NCI-H146 (cell line): ENCODE measurements around the gene CYB5RL.
"Not testable (repeated sequence)": the region's sequence is repeated elsewhere in the genome, so short reads cannot be mapped to it uniquely, and the experiment has no call there.

Experiments used
- DNase-seq: peaks from one replicate; lab custom pipeline; 2025; lab: John Stamatoyannopoulos, UW

CYB5RL gene

DNA sequence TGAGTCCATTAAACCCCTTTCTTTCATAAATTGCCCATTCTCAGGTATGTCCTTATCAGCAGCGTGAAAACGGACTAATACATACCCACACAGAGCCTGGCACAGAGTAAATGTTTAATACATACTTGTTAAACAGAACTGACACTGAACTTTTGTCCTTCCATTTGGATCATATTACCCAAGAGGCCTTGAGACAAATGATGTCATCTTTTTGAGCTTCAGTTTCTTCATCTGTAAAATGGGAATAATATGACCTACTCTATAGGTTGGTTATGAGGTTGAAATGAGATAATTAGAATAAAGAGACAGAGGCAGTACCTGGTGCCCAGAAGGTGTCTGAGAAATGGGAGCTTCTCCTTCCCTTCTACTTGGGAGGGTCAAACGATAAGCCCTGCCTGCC, 13.8 kb downstream of the CYB5RL start:
- DNase-seq = no peak

DNA sequence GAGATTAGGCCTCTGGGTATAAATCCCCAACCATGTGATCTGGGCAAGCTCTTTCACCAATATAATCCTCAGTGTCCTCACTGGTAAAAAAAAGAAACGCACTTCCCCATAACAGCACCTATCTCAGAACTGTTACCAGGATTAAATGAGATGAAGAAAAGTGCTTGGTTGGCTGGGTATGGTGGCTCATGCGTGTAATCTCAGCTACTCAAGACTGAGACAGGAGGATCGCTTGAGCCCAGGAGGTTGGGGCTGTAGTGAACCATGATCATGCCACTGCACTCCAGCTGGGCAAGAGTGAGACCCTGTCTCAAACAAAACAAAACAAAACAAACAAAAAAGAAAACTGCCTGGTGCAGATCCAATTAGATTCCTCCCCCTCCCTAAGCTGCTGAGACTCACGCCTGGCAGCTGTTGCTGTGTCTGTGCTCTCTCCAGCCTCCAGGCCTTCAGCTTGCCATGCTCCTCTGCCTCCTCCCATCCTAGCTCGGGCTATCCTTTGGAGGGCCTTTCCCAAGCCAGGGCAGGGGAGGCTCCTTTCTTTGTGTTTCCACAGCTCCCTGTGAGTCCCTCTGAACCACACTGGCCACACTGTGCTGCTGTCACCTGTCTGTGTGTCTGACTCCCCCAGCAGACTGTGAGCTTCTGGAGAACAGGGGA, 19.0 kb downstream of the CYB5RL start:
- DNase-seq = peak; percentile 23

DNA sequence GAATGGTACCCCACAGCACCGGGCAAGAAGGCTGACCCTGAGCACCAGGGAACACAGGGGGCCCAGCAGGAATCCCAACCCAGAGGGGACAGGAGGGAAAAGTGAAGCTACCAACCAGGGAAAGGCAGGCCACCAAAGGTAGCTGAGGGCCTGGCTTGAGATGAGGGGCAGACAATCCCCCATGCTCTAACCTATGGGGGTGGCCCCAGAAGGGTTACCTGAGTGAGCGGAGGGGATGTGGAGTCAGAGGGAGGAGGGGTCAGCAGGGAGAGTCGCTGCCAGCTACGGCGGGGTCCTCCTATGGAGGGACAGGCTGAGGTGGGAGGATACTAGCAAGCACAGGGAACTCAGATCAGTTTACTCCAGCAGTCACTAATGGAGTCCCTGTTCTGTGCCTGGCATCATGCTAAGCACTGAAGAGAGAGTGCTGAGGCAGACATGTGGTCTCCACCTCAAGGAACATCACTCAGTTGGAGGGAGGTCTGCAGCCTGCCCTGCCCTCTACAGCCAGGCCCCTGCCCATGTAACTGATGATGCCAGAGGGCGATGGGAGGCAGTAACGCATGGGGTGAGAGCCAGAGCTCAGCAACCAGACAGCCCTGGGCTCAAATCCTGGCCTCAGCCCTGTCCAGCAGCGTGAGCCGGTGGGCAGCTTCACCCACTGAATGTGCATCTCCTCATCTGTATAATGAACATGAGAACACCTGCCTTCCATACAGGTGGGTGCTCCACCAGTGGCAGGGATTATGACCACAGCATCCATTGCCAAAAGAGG, 21.3 kb downstream of the CYB5RL start:
- no peak for DNase-seq

DNA sequence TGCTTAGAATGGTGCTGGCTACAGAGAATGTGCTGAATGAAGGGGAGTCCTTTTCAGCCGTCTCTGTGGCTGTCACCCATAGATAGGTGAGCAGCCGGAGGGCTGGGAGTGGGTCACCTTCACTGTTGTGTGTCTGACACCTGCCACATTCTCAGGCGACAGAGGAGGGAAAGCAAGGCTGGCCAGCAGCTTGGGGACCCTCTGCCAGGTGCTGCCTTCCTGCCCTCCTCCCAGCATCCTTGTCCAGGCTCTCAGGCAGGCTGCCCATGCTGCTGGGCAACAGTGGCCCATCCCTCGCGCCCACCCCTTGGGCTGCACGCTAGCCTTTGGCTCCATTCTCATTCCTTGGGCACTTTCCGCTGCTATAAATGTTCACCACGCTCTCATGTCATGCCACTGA, 22.1 kb downstream of the CYB5RL start:
- DNase-seq = no peak

GRCh38 chr1:54176621-54177327, 23.1 kb downstream of the CYB5RL start:
- DNase-seq = peak; percentile 6

DNA sequence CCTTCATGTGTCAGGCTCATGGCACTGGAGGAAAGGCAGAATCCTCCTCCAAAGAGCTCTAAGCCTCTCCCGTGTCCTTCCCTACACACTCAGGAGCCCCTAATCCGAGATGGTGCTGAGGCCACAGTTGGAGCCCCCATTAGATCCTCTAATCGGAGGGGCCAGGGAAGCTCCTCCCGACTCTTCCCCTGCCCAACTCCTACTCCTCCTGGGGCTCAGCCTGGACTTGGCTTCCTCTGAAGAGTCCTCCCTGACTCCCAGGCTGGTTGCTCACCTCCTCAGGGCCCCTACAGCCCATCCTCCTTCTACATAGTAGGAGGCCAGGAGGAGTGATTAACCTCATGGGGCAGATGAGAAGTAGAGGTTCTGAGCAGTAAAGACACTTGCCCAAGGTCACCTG, 25.7 kb downstream of the CYB5RL start:
- no peak for DNase-seq

DNA sequence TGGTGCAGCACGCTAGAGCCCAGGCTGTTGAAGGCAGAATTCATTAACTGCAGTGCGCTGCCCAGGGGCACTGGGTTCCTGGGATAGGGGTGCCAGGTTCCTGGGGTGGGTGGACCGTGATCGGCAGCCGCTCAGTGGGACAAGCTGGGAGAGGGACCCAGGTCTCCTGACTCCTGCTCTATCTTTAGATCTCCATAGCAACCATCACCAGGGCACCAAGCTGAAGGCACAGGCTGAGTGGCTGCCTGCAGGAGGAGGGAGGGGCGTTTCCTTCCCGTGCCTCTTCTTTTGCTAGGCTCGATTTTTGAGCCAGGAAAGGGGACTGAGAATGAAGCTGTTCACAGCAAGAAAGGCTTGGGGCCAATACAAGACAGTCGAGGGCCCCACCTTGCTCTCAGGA, 26.1 kb downstream of the CYB5RL start:
- DNase-seq = peak; percentile 53

GRCh38 chr1:54172614-54173599, 26.9 kb downstream of the CYB5RL start:
- DNase-seq = no peak

DNA sequence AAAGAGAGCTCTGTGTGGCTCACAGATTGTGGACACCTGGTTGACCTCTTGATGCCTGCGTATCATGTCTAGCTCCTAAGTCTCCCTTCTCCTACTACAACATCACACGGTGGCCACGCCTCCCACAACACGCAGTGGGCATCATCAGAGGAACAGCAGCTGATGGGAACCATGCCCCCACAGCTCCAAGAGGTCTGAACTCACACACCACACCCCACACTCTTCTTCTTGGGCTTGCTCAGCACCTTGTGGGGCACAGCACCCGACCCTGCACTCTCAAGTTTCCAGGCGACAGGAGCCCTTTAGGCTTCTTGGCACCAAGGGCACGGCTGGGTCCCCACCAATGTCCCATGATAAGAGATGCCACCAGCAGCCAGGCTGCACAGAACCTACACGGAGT, 28.2 kb downstream of the CYB5RL start:
- DNase-seq = no peak

DNA sequence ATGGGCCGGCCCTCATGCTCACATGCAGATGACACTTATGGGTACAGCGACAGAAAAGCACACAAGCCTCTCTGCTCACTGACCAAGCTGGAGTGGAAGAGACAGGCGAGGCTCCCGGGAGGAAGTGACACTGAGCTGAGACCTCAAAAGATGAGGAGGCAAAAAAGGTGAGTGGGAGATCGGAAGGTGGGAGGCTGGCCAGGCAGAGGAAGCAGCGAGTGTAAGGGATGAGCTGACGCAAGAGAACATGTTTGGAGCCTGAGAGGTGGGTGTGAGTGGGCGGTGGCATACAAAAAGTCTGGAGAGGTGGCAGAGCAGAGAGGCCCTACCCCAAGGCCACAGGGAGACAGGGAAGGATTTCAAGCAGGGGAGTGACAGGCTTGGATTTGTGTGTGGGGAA, 28.8 kb downstream of the CYB5RL start:
- DNase-seq = no peak

- DNase-seq = no peak
Measured at GRCh38 chr1:54169068-54169467, 30.8 kb downstream of the CYB5RL start.

DNA sequence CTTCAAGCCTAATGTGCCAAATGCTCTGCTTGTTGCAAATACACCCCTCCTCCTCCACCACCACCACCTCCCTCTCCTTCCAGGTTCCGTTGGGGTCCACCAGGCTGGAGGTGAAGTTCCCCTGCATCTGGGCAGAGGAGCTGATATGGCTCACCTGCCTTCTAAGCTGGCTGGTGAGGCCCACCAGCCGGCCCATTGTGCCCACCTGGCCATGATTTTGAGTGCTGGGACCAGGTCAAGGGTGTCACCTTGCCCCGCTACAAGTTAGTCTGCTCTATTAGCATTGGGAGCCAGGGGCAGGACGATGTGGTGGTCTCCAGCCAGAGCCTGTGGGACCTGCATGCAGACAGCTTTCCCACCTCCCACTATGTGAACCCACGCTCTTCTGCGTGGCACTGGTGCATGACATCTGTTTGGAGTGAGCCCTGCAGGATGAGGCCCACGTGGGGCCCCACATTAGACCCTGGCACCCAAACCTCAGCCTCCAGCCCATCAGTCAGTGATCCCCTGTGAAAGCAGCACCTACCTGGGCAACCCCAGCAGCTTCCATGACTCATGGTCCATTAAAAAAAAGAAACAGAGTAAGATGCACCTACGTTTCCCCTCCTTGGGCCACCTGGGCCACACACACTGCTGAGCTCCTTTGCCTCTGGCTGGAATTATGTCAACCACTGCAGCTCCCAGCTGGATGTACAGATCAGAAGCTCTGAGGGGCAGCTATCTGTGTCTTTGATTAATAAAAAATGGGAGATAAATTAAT, 31.4 kb downstream of the CYB5RL start:
- DNase-seq = no peak

GRCh38 chr1:54167422-54168139, 32.2 kb downstream of the CYB5RL start:
- no peak for DNase-seq

DNA sequence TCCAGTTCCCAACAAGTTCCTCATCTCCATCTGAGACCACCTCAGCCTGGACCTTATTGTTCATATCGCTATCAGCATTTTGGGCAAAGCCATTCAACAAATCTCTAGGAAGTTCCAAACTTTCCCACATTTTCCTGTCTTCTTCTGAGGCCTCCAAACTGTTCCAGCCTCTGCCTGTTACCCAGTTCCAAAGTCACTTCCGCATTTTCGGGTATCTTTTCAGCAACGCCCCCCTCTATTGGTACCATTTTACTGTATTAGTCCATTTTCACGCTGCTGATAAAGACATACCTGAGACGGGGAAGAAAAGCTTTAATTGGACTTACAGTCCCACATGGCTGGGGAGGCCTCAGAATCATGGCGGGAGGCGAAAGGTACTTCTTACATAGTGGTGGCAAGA, 33.5 kb downstream of the CYB5RL start:
- DNase-seq = not testable (repeated sequence)

- DNase-seq = no peak
Measured at GRCh38 chr1:54165146-54165545, 34.7 kb downstream of the CYB5RL start.

DNA sequence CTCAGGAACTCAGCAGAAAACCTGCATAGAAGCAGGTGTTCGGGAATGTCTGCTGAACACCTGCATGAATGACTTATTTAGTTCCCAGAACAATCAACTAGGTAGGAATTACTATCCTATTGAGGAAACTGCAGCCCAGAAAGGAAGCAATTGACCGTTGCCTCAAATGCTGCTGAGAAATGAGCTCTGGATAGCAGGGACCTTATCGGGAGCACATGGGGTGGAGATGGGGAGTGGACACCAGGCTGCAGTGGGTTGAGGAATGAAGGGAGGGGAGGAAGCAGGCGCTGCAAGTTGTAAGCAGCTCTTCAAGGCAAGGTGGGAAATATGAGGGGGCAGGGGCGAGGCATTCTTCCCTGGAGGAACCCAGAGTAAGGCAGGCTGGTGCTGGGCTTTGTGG, 36.3 kb downstream of the CYB5RL start:
- DNase-seq = no peak

- DNase-seq = peak; percentile 46
Measured at GRCh38 chr1:54163051-54163450, 36.8 kb downstream of the CYB5RL start.

DNA sequence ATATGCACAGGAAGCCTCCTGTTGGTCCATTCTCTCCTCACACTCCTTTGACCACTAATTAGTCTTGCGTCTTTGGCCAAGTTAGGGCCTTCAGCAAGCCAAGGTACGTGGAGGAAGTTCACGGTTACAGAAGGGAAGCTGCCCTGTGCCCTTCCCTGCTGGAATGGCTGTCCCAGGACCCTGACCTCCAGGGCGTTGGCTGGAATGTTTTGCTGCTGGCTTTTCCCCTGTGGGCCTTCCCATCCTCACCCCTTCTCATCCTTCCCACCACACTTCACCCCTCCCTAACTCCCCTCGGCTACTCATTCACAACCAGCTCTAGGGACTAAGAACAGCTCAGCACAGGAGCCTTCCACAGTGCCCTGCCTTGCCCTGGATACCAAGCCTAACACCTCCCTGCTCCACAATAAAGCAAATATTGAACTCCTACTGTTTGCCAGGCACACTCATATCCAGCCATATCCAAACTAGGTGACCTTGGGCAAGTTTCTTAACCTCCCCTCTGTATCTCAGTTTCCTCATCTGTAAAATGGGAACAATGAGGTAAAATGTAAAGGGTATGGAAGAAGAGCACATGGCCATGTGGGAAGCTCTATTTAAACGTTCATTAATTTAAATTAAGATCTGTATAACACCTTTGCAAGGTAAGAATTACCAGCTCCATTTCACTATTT, 38.2 kb downstream of the CYB5RL start:
- no peak for DNase-seq

DNA sequence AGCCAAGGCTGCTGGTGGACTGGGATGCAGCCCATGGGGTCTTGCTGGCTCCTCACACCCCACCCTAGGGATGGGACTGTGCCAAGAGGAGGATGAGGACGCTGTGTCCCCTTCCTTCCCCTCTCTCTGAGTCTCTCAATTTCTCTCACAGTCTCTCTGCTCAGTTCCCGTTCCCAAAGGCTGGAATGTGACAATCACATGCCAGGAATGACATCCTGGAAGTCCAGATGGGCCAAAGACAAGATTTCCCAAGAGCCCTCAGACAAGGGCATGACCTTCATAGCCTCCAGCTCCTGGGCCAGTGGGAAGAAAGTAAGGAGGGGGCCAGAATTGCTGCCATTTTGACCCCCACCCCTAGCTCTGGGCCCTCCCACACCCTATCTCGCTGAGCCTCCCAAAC, 39.5 kb downstream of the CYB5RL start:
- no peak for DNase-seq

- no peak for DNase-seq
Measured at GRCh38 chr1:54159733-54160316, 40.0 kb downstream of the CYB5RL start.
